ENCODE data around the gene CDH4. TPM values are rescaled to one million over a fixed set of nuclear protein-coding genes. Genes with fewer than 3 reads are reported as not detected.

Gene CDH4
- total and polyA plus RNA-seq, 2 of the 8 experiments (the other 6 are each of a cell fraction or from before 2014, with no cell fraction given), result 4.3 to 7.9 TPM

GRCh38 chr20:61986762-61987321, 734.8 kb downstream of the CDH4 start (continued):
- no peak for TF ChIP-seq CHD7 (IDR thresholded peaks at IDR 0.05; ENCODE audit: insufficient replicate concordance, low read length)

Measured in H1 (cell line).